Nephron (organoid): ENCODE results near the gene YARS1.

Source experiments
- H3K27ac Mint-ChIP-seq, 3 experiments: 2 replicates each; pipeline ENCODE4 v1.8.0; 2020; ENCODE audit warnings: mixed read lengths in 3 of 3, mild to moderate bottlenecking in 2 of 3, moderate library complexity in 1 of 3
- H3K27me3 Mint-ChIP-seq: 2 replicates; pipeline ENCODE4 v1.8.0; 2021; ENCODE audit warnings: low read depth, mild to moderate bottlenecking, moderate library complexity, mixed read lengths
- H3K36me3 Mint-ChIP-seq: 2 replicates; pipeline ENCODE4 v1.8.0; 2020; ENCODE audit warnings: low read depth, mixed read lengths
- H3K4me1 Mint-ChIP-seq: 2 replicates; pipeline ENCODE4 v1.8.0; 2020; ENCODE audit warnings: mixed read lengths
- H3K4me3 Mint-ChIP-seq, 3 experiments: 2 replicates each; pipeline ENCODE4 v1.8.0; 2020; ENCODE audit warnings: mild to moderate bottlenecking in 3 of 3, mixed read lengths in 3 of 3, moderate library complexity in 2 of 3
- H3K9me3 Mint-ChIP-seq: 2 replicates; pipeline ENCODE4 v1.8.0; 2020; ENCODE audit warnings: mixed read lengths
- TF ChIP-seq, protein P1 (sequence below), 3 experiments: fragments of 200-600 bp; sonication (generic); IDR thresholded peaks; one replicate each; pipeline ENCODE4 v1.5.0; 2021; ENCODE audit warnings: antibody characterized with exemption in 3 of 3; ENCODE audit not compliant: unreplicated experiment in 3 of 3

Gene YARS1

DNA sequence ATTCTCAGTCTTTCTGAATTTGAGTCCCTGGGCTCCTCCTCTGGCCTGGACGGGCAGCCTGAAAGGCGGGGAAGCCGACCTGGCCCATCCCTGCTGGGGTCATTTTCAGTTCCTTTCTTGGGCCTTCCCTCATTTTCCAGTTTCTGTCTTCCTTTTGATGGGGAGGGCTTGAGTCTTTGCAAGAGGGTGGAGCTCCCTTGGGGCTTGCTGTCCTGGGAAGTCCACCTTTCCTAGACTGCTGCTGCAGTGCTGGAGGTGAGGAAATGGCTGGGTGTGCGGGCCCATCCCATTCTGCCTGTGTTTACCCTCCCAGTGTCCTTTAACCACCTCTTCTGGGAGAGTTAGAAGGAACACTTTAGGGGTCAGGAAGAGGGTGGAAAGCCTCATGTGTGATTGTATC, 74.2 kb downstream of the YARS1 start:
- TF ChIP-seq, protein P1, sequence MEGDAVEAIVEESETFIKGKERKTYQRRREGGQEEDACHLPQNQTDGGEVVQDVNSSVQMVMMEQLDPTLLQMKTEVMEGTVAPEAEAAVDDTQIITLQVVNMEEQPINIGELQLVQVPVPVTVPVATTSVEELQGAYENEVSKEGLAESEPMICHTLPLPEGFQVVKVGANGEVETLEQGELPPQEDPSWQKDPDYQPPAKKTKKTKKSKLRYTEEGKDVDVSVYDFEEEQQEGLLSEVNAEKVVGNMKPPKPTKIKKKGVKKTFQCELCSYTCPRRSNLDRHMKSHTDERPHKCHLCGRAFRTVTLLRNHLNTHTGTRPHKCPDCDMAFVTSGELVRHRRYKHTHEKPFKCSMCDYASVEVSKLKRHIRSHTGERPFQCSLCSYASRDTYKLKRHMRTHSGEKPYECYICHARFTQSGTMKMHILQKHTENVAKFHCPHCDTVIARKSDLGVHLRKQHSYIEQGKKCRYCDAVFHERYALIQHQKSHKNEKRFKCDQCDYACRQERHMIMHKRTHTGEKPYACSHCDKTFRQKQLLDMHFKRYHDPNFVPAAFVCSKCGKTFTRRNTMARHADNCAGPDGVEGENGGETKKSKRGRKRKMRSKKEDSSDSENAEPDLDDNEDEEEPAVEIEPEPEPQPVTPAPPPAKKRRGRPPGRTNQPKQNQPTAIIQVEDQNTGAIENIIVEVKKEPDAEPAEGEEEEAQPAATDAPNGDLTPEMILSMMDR (IDR thresholded peaks at IDR 0.05; ENCODE audit: unreplicated experiment in 3 of 3): no peak
- H3K36me3 Mint-ChIP-seq: no peaks in the 10 kb centered on the region
- H3K9me3 Mint-ChIP-seq: no peaks in the 10 kb centered on the region
- H3K27me3 Mint-ChIP-seq: no peaks in the 10 kb centered on the region
- peak overlapping the region; percentile 79 to 86 (median 83) for H3K4me3 Mint-ChIP-seq
- H3K27ac Mint-ChIP-seq: peak overlapping the region; percentile 4 to 87 (median 78)
- peaks cover 15% of the 10 kb centered on the region for H3K4me1 Mint-ChIP-seq

DNA sequence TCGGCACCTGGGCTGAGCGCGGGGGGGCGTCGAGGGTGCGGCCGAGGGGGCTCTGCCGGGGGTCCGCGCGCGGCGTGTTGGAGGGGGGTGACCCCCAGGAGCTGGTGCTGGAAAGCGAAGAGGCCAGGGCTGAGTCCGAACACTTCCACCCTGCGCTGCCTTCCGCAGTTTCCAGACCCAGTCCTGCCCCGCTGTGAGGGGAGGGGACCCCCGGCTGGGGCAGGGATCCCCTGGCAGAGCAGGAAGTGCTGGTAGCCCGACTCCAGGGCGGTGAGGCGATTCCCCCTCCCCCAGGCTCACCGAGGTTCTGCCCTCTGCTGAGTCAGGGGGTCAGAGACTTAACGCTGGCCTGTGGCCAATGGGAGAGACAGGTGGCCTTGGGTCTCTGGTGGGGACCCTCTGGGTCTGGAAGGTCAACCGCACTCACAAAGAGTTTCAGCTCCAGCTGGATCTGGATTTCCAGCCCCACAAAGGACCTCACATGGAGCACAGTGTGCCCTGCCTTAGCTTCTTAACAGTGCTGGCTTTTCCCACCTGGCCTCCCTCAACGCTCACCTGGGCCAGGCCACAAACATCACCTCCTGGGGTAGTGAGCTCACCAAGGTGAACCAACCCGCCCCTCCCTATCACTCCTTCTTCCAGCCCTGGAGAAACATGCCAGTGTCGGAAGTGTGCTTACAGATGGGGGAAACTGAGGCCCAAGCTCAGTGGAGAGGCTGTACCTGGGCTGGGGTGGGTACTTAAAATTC, 74.8 kb downstream of the YARS1 start:
- Mint-ChIP-seq H3K27me3 (no peaks in the 10 kb centered on the region), H3K27ac (peak overlapping the region; percentile 4 to 87 (median 78)), H3K4me1 (peaks cover 15% of the 10 kb centered on the region), H3K4me3 (peak overlapping the region; percentile 79 to 86 (median 83)), H3K36me3 (no peaks in the 10 kb centered on the region), H3K9me3 (no peaks in the 10 kb centered on the region)
- TF ChIP-seq, protein P1 (IDR thresholded peaks at IDR 0.05; ENCODE audit: unreplicated experiment in 3 of 3): no peak

DNA sequence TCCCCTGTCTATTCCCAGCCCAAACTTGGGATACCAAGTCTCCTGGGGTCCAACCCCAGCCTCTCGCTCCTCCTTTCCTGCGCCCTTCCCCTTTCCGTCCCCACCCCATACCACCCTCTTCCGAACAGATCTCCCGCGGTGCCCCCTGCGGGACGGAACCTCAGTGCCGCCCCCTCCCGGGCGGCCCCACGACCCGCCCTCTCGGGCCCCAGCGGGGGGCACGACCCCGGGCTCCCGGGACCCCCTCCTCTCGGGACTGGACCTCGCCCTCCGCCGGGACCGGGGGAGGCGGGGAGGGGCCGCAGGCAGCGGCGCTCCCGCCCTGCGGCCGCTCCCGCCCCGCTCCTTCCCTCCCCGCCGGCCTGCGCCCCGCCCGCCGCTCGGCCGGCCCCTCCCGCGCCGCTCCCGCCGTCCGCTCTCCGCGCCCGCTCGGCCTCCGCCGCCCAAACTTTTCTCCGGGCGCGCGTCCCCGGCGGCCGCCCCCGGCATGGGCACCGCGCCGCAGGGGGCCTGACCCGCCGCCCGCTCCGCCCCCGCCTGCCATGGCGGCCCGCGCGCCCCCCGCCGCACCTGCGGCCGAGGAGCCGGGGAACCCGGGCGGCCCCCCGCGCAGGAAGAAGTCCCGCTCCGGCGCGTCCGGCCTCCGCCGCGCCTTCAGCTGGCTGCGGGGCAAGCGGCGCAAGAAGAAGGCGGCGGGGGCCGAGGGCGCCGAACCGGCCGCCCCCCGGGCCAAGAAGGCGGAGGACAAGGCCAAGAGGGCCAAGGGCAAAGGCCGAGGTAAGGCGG, 75.6 kb downstream of the YARS1 start:
- Mint-ChIP-seq H3K4me3 (peak overlapping the region; percentile 86 to 89 (median 88)), H3K27me3 (peaks cover 5% of the 10 kb centered on the region), H3K36me3 (no peaks in the 10 kb centered on the region), H3K9me3 (no peaks in the 10 kb centered on the region), H3K27ac (peak overlapping the region in 2 of 3 experiments; percentile 69 to 71), H3K4me1 (peaks cover 21% of the 10 kb centered on the region)
- TF ChIP-seq, protein P1 (IDR thresholded peaks at IDR 0.05; ENCODE audit: unreplicated experiment in 3 of 3): peak; percentile 10 to 50 (median 16)

DNA sequence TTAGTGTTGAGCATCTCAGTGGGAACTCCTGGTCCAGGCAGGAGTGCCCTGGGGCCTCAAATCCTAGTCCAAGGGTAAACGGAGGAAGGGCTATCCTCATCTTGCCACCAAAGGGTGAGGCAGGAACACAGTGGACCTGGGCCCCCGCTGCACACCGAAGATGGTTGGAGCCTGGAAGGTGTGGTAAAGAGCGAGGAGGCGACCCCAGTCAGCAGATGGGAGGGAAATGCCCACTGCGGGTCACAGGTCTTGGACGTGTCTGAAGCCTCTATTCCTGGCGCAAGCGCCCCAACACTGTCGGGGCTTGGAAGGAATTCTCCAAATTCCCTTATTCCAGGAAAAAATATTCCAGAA, 76.1 kb downstream of the YARS1 start:
- H3K4me1 Mint-ChIP-seq: peaks cover 23% of the 10 kb centered on the region
- H3K27ac Mint-ChIP-seq: peak overlapping the region in 2 of 3 experiments; percentile 69 to 71
- TF ChIP-seq, protein P1 (IDR thresholded peaks at IDR 0.05; ENCODE audit: unreplicated experiment in 3 of 3): no peak
- peak overlapping the region; percentile 86 to 89 (median 88) for H3K4me3 Mint-ChIP-seq
- no peaks in the 10 kb centered on the region for H3K9me3 Mint-ChIP-seq
- H3K27me3 Mint-ChIP-seq: peaks cover 5% of the 10 kb centered on the region
- H3K36me3 Mint-ChIP-seq: no peaks in the 10 kb centered on the region

DNA sequence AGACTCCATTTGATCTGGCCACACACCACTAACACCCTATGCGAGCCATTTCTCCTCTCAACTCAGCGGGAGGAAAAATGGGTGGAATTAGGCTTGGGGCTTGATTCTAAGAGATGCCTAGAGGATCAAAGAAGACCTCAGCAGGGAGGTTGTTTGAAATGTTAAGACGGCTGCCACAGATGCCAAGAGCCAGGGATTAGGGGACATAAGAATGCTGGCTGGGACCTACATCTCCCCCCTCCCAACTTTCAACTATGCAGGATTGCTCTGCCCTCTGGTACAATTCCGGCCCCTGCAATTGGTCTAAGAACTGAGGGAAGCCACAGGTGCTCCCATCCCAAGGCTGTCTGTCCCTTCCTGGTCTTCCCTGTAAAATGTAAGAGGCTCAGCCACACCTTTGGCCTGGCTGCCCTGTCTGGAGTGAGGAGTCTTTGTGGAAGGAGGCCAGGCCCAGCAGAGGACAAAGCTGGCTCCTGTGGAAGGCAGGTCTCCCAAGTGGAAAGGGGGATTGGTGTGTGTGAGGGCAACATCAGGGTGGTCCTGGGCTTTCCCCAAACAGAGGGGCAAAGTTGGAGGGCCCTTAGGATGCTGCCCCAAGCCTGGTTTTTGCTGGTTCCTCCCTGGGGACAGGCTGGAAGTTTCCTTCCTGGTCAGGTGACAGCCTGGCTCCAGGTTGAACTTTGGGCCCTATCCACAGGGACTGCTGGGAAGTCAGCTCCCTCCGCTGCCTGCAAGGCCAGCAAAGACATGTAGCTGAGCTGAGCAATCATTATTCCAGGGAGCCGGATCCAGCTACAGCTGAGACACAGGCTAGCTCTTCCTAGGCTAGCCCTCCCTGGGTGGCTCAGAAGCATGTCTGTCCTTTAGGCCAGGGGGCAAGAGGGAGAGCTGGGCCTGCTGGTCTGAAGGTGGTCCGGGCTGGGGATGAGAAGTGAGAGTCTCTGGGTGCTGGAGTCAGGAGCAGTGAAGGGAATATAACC, 80.1 kb downstream of the YARS1 start:
- Mint-ChIP-seq H3K36me3 (no peaks in the 10 kb centered on the region), H3K9me3 (no peaks in the 10 kb centered on the region), H3K27me3 (peaks cover 12% of the 10 kb centered on the region), H3K4me1 (peaks cover 19% of the 10 kb centered on the region), H3K4me3 (peak overlapping the region in 1 of 3 experiments; percentile 2), H3K27ac (peak overlapping the region; percentile 13 to 82 (median 37))
- TF ChIP-seq, protein P1 (IDR thresholded peaks at IDR 0.05; ENCODE audit: unreplicated experiment in 3 of 3): no peak
